Lower leg skin (tissue), 4 donors: ENCODE measurements around the gene NCKAP5L. TPM values are rescaled to one million over a fixed set of nuclear protein-coding genes. Genes with fewer than 3 reads are reported as not detected.

ENCODE experiments used
- DNase-seq, 2 donors: peaks; one replicate each; pipeline ENCODE4 v3.0.0-alpha.2; 2019; ENCODE audit warnings: low spot score in 2 of 2
- H3K4me3 ChIP-seq: fragments of 200-600 bp; sonication (generic); 2 replicates; pipeline ENCODE4 v1.5.1; 2017; ENCODE audit warnings: mild to moderate bottlenecking, low read depth; ENCODE audit not compliant: poor library complexity, severe bottlenecking
- POLR2A ChIP-seq, 2 donors: fragments of 450-650 bp; IDR thresholded peaks; one replicate each; pipeline ENCODE4 v1.6.1; 2016 to 2017; ENCODE audit warnings: antibody characterized with exemption in 2 of 2, mild to moderate bottlenecking in 1 of 2, moderate library complexity in 1 of 2
- whole genome bisulfite sequencing, 2 donors: methylation state at CpG; one replicate each; pipeline ENCODE4 v1.1.5; 2018; 5-methylcytosine and 5-hydroxymethylcytosine counted together
- intact Hi-C: fragments of 100-400 bp; cut with DNase I; formaldehyde crosslinking; loops from one replicate; pipeline ENCODE4 v1.15.0; 2023; ENCODE audit warnings: low total_unique reads
- total RNA-seq, 4 donors: library from RNA; depleted of rRNA; stranded (reverse); fragments of >200 nt; gene quantifications; one replicate each; pipeline ENCODE4 v1.1.0, GENCODE V29; 2016
- TF ChIP-seq, protein P1 (sequence below), 3 donors: fragments of 450-650 bp; IDR thresholded peaks; one replicate each; pipeline ENCODE4 v1.5.1; 2016; ENCODE audit warnings: antibody characterized with exemption in 3 of 3, mild to moderate bottlenecking in 3 of 3, moderate library complexity in 2 of 3

NCKAP5L gene
- total RNA-seq, 4 donors from 2014 or later: 6.1 to 12.9 (median 9.0) TPM

- no peak overlapping the region for H3K4me3 ChIP-seq
- intact Hi-C loops: no loop called here
- 100% methylated on average over 1 of the region's 1 CpG for WGBS, 2 donors
- no peak for DNase-seq
- no peak for TF ChIP-seq POLR2A (IDR thresholded peaks at IDR 0.05)
- TF ChIP-seq, protein P1, sequence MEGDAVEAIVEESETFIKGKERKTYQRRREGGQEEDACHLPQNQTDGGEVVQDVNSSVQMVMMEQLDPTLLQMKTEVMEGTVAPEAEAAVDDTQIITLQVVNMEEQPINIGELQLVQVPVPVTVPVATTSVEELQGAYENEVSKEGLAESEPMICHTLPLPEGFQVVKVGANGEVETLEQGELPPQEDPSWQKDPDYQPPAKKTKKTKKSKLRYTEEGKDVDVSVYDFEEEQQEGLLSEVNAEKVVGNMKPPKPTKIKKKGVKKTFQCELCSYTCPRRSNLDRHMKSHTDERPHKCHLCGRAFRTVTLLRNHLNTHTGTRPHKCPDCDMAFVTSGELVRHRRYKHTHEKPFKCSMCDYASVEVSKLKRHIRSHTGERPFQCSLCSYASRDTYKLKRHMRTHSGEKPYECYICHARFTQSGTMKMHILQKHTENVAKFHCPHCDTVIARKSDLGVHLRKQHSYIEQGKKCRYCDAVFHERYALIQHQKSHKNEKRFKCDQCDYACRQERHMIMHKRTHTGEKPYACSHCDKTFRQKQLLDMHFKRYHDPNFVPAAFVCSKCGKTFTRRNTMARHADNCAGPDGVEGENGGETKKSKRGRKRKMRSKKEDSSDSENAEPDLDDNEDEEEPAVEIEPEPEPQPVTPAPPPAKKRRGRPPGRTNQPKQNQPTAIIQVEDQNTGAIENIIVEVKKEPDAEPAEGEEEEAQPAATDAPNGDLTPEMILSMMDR (IDR thresholded peaks at IDR 0.05): no peak
Observed at GRCh38 chr12:49823350-49823749, 4.9 kb downstream of the NCKAP5L start.

DNA sequence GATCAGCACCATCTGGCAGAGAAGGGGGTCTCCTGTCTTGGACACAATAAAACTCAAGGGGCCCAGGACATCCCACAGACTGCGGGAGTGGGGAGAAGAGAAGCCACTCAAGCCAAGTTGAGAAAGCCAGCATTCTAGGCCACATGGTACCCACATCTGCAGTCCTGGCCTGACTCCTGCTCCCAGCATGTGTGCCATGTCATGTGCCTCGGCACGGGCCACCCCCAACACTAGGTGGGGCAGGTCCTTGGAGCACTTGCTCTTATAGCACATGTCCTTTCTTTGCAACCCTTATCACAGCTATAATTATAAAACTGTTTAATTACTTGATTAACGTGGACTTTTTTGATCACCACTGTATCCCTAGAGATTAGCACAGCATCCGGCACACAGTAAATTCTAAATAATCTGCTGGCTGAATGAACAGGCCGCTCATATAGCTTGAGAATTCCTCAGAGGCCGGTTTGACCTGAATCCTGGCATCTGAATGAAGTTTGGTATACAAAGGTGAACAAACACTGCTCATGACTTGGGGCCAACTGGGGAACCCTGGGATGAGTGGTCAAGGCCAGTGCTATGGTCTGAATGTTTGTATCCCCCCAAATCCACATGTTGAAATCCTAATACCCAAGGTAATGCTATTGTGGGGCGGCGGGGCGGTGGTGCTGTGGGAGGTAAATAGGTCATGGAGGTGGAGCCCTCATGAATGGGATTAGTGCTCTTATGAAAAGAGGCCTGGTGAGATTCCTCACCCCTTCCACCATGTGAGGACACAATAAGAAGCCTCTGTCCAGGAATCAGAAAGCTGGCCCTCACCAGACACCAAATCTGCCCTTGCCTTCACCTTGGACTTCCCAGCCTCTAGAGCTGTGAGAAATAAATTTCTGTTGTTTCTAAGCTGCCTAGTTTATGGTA, 6.6 kb downstream of the NCKAP5L start:
- H3K4me3 ChIP-seq: no peak overlapping the region
- TF ChIP-seq, protein P1 (IDR thresholded peaks at IDR 0.05): no peak
- TF ChIP-seq POLR2A (IDR thresholded peaks at IDR 0.05): no peak
- WGBS, 2 donors: 79 to 81% methylated on average over 10 of the region's 10 CpGs
- DNase-seq: peak in 1 of 2 donors; percentile 80
- intact Hi-C loops: no loop called here

- WGBS, 2 donors: 51 to 63% methylated on average over 2 of the region's 2 CpGs
- no peak overlapping the region for H3K4me3 ChIP-seq
- intact Hi-C loops: no loop called here
- TF ChIP-seq, protein P1 (IDR thresholded peaks at IDR 0.05): no peak
- no peak for TF ChIP-seq POLR2A (IDR thresholded peaks at IDR 0.05)
- DNase-seq: no peak
Observed at GRCh38 chr12:49819786-49820185, 8.4 kb downstream of the NCKAP5L start.

- no peak overlapping the region for H3K4me3 ChIP-seq
- DNase-seq: no peak
- intact Hi-C loops: no loop called here
- TF ChIP-seq, protein P1 (IDR thresholded peaks at IDR 0.05): no peak
- 76 to 78% methylated on average over 7 of the region's 7 CpGs for WGBS, 2 donors
Observed at GRCh38 chr12:49818241-49818895, 9.8 kb downstream of the NCKAP5L start.

DNA sequence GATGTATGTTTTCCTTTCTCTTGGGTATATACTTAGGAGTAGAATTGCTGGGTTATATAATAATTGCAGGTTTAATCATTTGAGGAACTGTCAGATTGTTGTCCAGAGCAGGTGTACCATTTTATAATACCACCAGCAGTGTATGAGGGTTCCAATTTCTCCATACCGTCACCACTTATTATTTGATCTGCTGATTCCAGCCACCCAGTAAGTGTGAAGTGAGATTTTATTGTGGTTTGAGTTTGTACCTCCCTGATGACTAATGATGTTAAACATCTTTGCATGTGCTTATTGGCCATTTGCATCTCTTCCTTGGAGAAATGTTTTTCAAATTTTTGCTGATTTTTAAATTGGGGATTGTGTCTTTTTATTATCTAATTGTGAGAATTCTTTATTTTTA, 15.1 kb downstream of the NCKAP5L start:
- no peak overlapping the region for H3K4me3 ChIP-seq
- 79 to 80% methylated on average over 1 of the region's 1 CpG for WGBS, 2 donors
- no peak for TF ChIP-seq POLR2A (IDR thresholded peaks at IDR 0.05)
- TF ChIP-seq, protein P1 (IDR thresholded peaks at IDR 0.05): no peak
- DNase-seq: no peak
- intact Hi-C loops: no loop called here
